Activated effector memory CD4-positive, alpha-beta T cell treated with anti-CD3 and anti-CD28 coated beads, Interleukin-2, amount 50 U/mL, for 16 hours (primary cell): ENCODE results near the gene ELOA2.
"Not testable (repeated sequence)": the region's sequence is repeated elsewhere in the genome, so short reads cannot be mapped to it uniquely, and the experiment has no call there.

Experiments
- DNase-seq: peaks from one replicate; pipeline ENCODE4 v3.0.0-alpha.2; 2020

ELOA2 gene, protein sequence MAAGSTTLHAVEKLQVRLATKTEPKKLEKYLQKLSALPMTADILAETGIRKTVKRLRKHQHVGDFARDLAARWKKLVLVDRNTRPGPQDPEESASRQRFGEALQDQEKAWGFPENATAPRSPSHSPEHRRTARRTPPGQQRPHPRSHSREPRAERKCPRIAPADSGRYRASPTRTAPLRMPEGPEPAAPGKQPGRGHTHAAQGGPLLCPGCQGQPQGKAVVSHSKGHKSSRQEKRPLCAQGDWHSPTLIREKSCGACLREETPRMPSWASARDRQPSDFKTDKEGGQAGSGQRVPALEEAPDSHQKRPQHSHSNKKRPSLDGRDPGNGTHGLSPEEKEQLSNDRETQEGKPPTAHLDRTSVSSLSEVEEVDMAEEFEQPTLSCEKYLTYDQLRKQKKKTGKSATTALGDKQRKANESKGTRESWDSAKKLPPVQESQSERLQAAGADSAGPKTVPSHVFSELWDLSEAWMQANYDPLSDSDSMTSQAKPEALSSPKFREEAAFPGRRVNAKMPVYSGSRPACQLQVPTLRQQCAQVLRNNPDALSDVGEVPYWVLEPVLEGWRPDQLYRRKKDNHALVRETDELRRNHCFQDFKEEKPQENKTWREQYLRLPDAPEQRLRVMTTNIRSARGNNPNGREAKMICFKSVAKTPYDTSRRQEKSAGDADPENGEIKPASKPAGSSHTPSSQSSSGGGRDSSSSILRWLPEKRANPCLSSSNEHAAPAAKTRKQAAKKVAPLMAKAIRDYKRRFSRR

DNA sequence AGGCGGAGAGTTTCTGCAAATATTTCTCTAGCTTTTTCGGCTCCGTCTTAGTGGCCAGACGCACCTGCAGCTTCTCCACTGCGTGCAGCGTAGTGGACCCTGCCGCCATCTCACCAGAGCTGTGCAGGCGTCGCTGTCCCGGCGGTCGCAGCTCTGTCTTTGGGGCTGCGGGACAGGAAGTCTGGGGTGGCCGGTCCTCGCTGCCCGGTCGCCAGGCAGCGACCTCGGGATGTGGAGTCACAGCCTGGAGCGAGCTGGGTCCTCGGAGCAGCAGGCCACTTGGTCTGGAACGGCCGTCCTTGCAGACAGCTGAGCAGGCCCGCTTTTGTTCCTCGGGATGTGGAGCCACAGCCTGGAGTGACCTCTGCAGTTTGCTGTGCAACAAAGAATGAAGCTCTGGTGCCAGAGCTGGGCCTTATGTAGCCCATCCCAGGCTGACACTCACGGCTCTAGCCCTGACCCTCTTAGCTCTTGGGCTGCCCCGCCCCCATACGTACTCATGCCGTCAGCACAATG is at the start of gene ELOA2:
TSS of gene ELOA2 (minus strand) at position 466 of the 516 bp plus-strand sequence. CDS start at position 109, 357 bp downstream.
- no peak for DNase-seq

DNA sequence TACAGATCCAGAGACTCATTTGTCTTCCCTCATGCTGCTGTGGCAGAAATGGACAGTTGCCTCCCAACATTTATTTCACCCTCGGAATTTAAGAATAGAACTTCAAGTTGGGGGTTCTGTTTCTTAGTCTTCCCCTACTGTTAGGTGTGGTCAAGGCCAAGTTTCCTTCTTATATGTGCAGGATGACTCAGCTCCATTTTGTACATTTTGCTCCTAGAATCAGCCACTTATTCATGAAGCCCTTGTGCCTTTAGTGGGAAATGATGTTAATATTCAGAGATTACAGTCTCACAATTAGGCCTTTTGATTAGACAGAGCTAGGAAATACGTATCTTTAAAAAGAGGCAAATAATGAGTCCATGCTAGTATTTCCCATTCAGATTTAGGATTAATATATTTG is 46.2 kb upstream of the ELOA2 start:
- no peak for DNase-seq

DNA sequence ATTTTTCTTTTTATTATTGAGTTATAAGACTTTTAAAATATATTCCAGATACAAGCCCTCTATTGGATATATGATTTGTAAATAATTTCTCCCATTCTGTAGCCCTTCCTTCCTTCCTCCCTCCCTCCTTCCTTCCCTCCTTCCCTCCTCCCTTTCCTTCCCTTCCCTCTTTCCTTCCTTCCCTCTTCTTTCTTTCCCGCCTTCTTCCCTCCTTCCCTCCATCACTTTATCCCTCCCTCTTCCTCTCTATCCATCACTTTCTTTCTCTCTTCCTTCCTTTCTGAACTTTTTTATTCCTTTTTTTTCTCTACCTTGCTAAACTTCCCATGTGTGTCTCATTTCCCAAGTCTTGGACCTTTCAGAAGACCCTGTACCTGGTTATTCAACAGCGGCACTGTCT is 45.5 kb upstream of the ELOA2 start:
- no peak for DNase-seq

DNA sequence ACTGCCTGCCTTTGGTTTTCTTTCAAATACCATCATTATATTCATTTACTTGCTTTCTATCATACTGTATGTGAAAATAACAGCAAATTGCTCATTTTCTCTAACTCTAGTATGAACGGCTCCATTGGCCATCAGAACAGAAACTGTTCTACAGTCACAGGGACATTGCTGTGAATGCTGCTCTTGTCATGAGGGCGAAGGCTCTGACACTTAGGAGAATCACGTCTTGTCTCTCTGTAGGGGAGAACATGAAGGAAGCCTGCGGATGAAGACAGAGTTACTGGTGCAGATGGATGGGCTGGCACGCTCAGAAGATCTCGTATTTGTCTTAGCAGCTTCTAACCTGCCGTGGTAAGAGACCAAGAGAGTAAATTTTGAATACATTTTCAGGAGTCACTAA is 41.7 kb upstream of the ELOA2 start:
- no peak for DNase-seq

- no peak for DNase-seq
These were observed 39.9 kb upstream of the ELOA2 start for GRCh38 chr18:47075098-47075883.

DNA sequence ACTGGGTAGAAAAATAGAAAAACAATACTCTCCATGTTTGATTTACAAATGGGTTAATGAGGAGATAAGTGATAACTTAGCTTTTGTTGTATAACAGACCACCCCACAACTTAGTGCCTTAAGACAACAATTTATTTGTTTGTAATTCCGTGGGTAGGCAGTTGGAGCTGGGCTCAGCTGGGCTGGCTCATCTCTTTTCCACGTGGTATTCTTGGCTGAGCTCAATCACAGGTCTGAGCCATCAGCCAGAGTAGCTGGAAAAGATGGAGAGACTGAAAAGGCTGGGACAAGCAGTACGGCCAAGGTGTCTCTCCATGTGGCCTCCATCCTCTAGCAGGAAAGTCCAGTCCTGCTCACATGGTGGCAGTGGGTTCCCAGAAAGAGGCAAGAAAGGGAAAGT is 32.2 kb upstream of the ELOA2 start:
- DNase-seq = no peak

DNA sequence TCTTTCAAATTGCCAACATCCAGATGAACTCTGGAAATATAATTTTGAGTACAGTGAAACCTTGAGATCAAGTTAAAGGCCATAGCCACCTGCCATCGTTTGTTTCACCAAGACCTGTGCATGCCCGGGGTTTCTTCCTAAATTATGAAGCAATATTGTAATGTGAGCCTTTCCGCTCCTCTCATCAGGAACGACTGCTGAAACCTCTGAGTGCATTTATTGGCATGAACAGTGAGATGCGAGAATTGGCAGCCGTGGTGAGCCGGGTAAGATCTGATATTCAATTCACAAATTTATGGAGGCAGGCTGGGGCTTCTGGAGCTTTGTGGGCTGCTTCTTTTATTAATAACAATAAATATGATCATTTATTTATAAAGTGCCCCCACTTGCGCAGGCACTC is 27.7 kb upstream of the ELOA2 start:
- no peak for DNase-seq

GRCh38 chr18:47062471-47062870 is 27.1 kb upstream of the ELOA2 start:
- DNase-seq = no peak

DNA sequence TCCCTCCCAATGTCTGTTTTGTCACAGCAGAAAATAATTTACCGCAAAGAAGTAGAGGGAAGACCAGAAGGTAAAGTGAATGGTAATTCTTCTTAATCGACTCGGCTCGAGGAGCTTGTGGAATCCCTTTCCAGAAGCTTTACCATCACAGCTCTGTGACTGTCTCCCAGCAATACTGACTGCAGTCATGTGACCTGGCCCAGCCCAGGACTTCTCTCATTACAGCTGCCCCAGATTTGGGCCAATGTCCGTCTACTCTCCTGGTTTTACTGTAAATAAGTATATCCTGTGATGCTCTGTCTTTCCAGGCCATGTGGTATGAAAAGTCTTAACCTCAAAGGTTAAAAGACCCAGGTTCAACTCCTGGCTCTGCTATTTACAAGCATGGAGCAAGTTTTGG is 18.9 kb upstream of the ELOA2 start:
- no peak for DNase-seq

DNA sequence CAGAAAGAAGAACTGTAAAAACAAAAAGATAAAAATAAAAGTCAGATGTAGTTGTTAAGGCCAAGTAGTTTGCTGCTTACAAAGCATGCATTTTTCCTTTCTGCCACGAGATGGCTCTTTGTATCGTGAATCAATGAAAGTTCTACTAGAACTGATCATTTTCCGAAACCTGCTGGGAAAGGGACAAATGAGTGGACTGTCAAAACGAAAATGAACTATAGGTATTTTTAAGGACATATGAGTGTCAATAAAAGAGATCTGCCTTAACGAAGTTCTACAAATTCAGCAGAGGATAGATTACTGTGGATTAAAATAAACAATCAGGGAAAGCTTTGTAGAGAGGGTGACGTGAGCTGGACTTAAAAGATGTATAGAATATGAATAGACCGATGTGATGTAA is 15.0 kb upstream of the ELOA2 start:
- DNase-seq = no peak

GRCh38 chr18:47040982-47041381 is 5.6 kb upstream of the ELOA2 start:
- DNase-seq = no peak

- DNase-seq = no peak
These were observed 1.6 kb upstream of the ELOA2 start for GRCh38 chr18:47036927-47037578.

DNA sequence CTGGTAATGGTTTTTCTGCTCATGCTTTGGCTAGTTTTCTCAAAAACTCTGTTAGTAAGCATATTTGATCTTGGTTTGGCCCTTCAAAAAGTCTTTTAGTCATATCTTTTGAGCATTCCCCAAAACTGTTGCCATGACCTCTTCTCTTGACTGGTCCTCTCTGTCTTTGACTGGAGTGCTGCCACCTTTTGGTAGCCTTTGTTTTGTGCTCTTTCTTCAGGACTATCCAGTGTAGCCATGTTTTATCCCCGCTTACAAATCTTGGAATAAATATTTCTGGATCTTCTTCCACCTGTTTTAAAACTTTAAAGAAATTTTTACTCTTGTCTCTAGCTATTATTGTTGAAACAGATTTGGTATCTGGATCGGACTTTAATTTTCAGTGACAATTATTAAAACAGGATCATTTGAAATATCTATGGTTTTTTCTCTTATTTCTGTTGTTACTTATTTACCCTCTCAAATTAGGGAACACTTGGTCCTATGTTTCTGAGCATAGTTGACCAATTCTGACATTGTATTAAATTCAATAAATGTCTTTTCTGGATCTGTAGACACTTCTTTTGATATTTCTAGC is 965 bp upstream of the ELOA2 start:
- DNase-seq = no peak

DNA sequence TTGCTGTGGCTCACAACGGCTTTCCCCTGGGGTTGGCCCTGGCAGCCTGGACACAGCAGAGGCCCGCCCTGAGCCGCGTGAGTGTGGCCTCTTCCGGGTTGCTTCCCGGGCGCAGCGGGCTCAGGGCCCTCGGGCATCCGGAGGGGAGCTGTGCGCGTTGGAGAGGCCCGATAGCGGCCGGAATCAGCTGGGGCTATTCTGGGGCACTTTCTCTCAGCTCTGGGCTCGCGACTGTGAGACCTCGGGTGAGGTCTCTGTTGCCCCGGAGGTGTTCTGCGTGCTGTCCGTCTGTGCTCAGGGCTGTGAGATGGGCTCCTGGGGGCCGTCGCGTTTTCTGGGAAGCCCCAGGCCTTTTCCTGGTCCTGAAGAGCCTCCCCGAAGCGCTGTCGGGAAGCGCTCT is 830 bp downstream of the ELOA2 start:
- DNase-seq = not testable (repeated sequence)

DNA sequence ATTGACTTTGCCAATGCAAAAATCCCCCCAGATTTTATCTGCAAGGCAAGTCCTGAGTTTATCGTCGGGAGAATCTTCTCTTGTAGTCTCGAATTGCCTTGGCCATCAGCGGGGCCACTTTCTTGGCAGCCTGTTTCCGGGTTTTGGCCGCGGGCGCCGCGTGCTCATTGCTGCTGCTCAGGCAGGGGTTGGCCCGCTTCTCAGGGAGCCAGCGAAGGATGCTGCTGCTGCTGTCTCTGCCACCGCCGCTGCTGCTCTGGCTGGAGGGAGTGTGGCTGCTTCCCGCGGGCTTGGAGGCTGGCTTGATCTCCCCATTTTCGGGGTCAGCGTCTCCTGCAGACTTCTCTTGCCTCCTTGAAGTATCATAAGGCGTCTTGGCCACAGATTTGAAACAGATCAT is 2.5 kb downstream of the ELOA2 start:
- no peak for DNase-seq

GRCh38 chr18:47030887-47031286 is 4.5 kb downstream of the ELOA2 start:
- not testable (repeated sequence) for DNase-seq

DNA sequence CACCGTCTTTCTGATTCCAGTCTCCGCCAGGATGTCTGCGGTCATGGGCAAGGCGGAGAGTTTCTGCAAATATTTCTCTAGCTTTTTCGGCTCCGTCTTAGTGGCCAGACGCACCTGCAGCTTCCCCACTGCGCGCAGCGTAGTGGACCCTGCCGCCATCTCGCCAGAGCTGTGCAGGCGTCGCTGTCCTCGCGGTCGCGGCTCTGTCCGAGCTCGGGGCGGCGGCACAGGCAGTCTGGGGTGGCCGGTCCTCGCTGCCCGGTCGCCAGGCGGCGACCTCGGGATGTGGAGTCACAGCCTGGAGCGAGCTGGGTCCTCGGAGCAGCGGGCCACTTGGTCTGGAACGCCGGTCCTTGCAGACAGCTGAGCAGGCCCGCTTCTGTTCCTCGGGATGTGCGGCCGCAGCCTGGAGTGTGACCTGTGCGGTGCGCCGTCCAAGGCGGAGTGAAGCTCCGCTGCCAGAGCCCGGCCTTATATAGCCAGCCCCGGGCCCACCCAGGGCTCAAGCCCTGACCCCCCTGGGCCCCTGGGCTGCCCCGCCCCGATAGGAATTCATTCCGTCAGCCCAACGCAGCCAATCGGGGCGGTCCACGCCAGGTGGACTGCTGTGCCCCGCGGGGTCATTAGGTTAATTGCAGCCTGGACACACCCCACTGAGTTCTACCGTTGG is 5.6 kb downstream of the ELOA2 start:
- not testable (repeated sequence) for DNase-seq

- DNase-seq = peak; percentile 66
These were observed 6.7 kb downstream of the ELOA2 start for GRCh38 chr18:47028738-47029137.

GRCh38 chr18:47025557-47026174 is 9.8 kb downstream of the ELOA2 start:
- not testable (repeated sequence) for DNase-seq

GRCh38 chr18:47023769-47024465 is 11.5 kb downstream of the ELOA2 start:
- DNase-seq = not testable (repeated sequence)

DNA sequence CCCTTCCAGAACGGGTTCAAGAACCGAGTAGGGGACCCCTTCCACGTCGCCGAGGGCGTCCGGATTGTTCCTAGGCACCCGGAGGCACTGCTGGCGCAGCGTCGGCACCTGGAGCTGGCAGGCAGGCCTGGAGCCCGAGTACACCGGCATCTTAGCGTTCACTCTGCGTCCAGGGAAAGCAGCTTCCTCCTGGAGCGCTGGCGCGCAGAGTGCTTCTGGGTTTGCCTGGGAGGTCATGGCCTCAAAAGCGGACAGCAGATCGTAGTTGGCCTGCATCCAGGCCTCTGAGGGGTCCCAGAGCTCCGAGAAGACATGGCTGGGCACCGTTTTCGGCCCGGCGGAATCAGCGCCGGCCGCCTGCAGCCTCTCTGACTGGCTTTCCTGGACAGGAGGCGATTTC is 12.6 kb downstream of the ELOA2 start:
- DNase-seq = not testable (repeated sequence)
